Nephron progenitor cell (in vitro differentiated cells): ENCODE data around the gene CYP24A1.

ENCODE experiments used
- DNase-seq: peaks from one replicate; pipeline ENCODE4 v3.0.0; 2021
- H3K27ac Mint-ChIP-seq: 2 replicates; pipeline ENCODE4 v1.8.0; 2021; ENCODE audit warnings: mild to moderate bottlenecking, moderate library complexity, mixed read lengths
- H3K27me3 Mint-ChIP-seq: 2 replicates; pipeline ENCODE4 v1.8.0; 2021; ENCODE audit warnings: mild to moderate bottlenecking, low read depth, mixed read lengths; ENCODE audit not compliant: poor library complexity
- H3K36me3 Mint-ChIP-seq: 2 replicates; pipeline ENCODE4 v1.8.0; 2021; ENCODE audit warnings: low read depth, mixed read lengths
- H3K4me1 Mint-ChIP-seq: 2 replicates; pipeline ENCODE4 v1.8.0; 2021; ENCODE audit warnings: mixed read lengths
- H3K4me3 Mint-ChIP-seq: 2 replicates; pipeline ENCODE4 v1.8.0; 2021; ENCODE audit warnings: mild to moderate bottlenecking, moderate library complexity, mixed read lengths
- H3K9me3 Mint-ChIP-seq: 2 replicates; pipeline ENCODE4 v1.8.0; 2021; ENCODE audit warnings: mild to moderate bottlenecking, moderate library complexity, mixed read lengths
- TF ChIP-seq, protein P1 (sequence below): fragments of 200-600 bp; sonication (generic); IDR thresholded peaks from 2 replicates; pipeline ENCODE4 v1.5.0; 2021; ENCODE audit warnings: antibody characterized with exemption

Gene CYP24A1

DNA sequence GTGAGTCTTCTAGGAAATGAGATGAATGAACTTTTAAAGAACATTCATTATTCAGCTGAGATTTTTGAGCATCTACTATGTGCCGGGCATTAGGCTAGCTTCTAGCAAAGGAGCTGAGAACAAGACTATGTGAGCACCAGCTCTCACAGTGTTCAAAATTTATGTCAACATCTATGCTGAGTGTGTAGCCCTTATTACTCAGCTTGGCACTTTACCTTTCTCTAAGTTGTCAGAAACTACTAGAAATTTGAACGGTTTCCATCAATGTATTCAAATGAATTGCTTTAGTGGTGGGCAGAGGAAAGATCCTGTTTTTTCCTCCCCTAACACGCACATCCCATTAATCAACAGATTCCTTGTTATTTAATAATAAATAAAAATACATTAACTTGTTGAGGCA is 33.3 kb downstream of the CYP24A1 start:
- peaks cover 6% of the 10 kb centered on the region for H3K27me3 Mint-ChIP-seq
- H3K27ac Mint-ChIP-seq = no peak overlapping the region
- TF ChIP-seq, protein P1, sequence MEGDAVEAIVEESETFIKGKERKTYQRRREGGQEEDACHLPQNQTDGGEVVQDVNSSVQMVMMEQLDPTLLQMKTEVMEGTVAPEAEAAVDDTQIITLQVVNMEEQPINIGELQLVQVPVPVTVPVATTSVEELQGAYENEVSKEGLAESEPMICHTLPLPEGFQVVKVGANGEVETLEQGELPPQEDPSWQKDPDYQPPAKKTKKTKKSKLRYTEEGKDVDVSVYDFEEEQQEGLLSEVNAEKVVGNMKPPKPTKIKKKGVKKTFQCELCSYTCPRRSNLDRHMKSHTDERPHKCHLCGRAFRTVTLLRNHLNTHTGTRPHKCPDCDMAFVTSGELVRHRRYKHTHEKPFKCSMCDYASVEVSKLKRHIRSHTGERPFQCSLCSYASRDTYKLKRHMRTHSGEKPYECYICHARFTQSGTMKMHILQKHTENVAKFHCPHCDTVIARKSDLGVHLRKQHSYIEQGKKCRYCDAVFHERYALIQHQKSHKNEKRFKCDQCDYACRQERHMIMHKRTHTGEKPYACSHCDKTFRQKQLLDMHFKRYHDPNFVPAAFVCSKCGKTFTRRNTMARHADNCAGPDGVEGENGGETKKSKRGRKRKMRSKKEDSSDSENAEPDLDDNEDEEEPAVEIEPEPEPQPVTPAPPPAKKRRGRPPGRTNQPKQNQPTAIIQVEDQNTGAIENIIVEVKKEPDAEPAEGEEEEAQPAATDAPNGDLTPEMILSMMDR = no peak
- peaks cover 8% of the 10 kb centered on the region for H3K9me3 Mint-ChIP-seq
- no peaks in the 10 kb centered on the region for H3K4me1 Mint-ChIP-seq
- DNase-seq = no peak
- H3K4me3 Mint-ChIP-seq = no peak overlapping the region
- H3K36me3 Mint-ChIP-seq = no peaks in the 10 kb centered on the region

DNA sequence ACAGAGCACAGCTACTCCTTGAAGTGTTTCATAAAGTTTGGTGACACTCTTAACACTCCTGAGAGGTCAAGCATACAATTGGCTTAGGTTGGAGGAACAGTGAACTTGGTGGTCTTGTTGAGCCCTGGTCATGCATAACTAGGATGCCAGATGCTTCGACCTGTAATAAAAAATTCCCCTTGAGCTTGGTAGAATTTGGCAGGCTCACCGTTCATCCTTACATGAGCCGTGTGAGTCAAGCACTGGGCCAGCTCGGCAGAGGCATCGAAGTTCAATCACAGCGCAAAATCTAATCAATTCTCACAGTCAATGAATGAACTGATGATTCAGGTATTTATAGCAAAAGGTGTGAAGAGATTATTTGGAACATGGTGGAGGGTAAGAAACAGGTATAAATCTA is 33.7 kb downstream of the CYP24A1 start:
- Mint-ChIP-seq H3K27me3 (peaks cover 5% of the 10 kb centered on the region), H3K36me3 (no peaks in the 10 kb centered on the region), H3K4me3 (no peak overlapping the region), H3K9me3 (peaks cover 8% of the 10 kb centered on the region), H3K27ac (no peak overlapping the region), H3K4me1 (no peaks in the 10 kb centered on the region)
- DNase-seq = no peak
- TF ChIP-seq, protein P1 = no peak

DNA sequence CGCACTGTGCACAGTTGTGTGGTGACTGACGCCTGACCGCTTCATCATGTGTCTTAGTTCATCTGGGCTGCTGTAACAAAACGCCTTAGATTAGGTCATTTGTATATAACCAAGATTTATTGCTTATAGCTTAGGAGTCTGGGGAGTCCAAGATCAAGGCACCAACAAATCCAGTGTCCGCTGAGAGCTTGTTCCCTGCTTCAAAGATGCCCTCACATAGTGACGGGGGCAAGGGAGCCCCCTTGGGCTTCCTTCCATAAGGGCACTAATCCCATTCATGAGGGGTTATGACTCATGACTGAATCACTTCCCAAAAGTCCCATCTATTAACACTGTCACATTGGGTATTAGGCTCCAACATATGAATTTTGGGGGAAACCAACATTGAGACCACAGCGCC is 34.6 kb downstream of the CYP24A1 start:
- peaks cover 3% of the 10 kb centered on the region for H3K27me3 Mint-ChIP-seq

DNA sequence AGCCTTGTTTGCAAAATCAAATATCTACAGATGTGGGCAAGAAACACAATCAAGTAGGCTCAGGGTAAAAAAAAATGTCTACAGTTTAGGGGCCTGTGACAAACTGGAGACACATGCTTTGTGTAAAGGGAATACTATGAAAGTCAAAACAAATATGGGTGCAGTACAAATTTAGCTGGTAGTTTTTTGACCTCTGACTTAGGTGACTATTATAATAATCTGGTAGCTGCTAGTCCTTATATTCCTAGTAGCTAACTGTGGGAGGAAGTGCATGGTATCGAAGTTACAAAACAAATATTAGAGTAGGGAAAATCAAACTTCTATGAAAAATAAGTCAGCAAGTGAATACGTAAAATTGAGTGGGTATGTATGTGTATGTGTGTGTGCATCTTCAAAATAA is 35.4 kb downstream of the CYP24A1 start:
- H3K4me3 Mint-ChIP-seq = no peak overlapping the region
- DNase-seq = no peak
- TF ChIP-seq, protein P1 = no peak
- no peak overlapping the region for H3K27ac Mint-ChIP-seq
- H3K9me3 Mint-ChIP-seq = peaks cover 8% of the 10 kb centered on the region
- no peaks in the 10 kb centered on the region for H3K36me3 Mint-ChIP-seq
- peaks cover 3% of the 10 kb centered on the region for H3K27me3 Mint-ChIP-seq
- H3K4me1 Mint-ChIP-seq = no peaks in the 10 kb centered on the region

More for the DNA sequence above, 34.6 kb downstream of the CYP24A1 start:
- Mint-ChIP-seq H3K4me1 (no peaks in the 10 kb centered on the region), H3K4me3 (no peak overlapping the region), H3K36me3 (no peaks in the 10 kb centered on the region), H3K27ac (no peak overlapping the region), H3K9me3 (peaks cover 8% of the 10 kb centered on the region)
- no peak for DNase-seq
- TF ChIP-seq, protein P1 = no peak

DNA sequence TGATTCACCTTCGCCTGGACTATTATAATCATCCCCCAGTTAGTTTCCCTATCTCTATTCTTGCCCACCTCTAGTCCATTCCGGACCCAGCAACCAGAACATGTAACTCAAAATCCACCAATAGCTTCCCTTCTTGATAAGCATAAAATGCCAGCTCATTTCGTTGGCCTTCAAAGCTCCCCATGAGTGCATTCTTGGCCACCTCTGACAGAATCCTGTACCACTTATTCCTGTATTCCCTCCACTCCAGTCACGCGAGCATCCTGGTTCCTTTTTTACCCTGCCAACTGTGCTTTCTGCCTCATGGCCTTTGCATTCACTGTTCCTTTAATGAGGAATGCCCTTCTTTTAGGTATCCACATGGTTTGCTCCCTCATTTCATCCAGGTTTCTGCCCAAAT is 36.7 kb downstream of the CYP24A1 start:
- Mint-ChIP-seq H3K36me3 (no peaks in the 10 kb centered on the region), H3K27me3 (peaks cover 3% of the 10 kb centered on the region), H3K27ac (no peak overlapping the region), H3K4me3 (no peak overlapping the region), H3K4me1 (no peaks in the 10 kb centered on the region), H3K9me3 (peaks cover 8% of the 10 kb centered on the region)
- DNase-seq = no peak
- TF ChIP-seq, protein P1 = no peak

DNA sequence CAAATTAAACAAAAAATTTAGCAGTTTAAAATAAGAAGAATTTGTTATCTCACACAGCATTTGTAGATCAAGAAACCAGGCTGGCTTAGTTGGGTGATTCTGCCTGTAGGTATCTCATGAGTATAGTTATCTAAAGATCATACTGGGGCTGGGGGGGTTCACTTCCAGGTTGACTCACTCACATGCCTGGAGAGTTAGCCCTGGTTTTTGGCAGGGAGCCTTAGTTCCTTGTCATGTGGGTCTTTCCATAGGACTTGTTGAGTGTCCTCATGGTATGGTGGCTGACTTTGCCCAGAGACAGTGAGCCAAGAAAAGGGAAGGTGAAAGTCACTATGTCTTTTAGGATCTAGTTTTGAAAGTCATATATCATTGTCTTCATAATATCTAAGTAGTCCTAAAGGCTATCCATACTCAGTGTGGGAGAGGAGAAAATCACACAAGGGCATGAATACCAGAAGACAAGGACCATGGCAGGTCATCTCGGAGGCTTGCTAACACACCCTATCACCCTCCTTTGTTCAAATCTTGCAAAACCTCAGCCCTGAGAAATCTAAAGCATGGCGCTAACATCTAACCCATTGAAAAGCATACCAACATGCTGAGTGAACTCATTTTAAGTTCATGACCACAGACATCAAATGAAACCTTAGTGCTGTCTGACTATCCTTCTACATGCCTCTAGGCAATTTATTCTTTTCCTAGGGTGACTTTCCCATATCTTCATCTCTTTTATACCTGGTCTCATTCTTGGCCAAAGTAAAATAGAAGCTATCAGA is 39.2 kb downstream of the CYP24A1 start:
- TF ChIP-seq, protein P1 = no peak
- no peak overlapping the region for H3K27ac Mint-ChIP-seq
- no peaks in the 10 kb centered on the region for H3K27me3 Mint-ChIP-seq
- H3K9me3 Mint-ChIP-seq = peaks cover 2% of the 10 kb centered on the region
- no peak for DNase-seq
- no peak overlapping the region for H3K4me3 Mint-ChIP-seq
- no peaks in the 10 kb centered on the region for H3K4me1 Mint-ChIP-seq
- no peaks in the 10 kb centered on the region for H3K36me3 Mint-ChIP-seq
